ENCODE measurements around the gene THRB.
"Not testable (repeated sequence)": the region's sequence is repeated elsewhere in the genome, so short reads cannot be mapped to it uniquely, and the experiment has no call there.

Gene THRB

DNA sequence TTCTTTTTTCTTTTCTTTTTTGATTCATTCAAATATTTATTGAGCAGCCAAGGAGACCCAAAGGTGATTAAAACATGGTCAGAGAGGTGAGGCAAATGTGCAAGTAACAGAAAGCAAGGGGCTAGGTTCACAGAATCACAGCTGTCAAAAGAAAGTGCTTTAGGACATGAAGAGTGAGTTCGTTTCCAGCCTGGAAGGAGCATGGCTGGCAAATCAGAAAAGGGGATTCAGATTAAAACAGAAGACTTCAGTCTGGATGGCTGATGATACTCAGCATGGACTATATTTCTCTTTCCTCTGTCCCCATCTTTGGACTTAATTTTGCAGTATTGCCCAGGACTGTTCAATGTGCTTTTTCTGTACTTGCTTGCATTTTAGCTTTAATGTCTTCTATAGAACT is 398.4 kb downstream of the THRB start:
- TF ChIP-seq, protein P1, sequence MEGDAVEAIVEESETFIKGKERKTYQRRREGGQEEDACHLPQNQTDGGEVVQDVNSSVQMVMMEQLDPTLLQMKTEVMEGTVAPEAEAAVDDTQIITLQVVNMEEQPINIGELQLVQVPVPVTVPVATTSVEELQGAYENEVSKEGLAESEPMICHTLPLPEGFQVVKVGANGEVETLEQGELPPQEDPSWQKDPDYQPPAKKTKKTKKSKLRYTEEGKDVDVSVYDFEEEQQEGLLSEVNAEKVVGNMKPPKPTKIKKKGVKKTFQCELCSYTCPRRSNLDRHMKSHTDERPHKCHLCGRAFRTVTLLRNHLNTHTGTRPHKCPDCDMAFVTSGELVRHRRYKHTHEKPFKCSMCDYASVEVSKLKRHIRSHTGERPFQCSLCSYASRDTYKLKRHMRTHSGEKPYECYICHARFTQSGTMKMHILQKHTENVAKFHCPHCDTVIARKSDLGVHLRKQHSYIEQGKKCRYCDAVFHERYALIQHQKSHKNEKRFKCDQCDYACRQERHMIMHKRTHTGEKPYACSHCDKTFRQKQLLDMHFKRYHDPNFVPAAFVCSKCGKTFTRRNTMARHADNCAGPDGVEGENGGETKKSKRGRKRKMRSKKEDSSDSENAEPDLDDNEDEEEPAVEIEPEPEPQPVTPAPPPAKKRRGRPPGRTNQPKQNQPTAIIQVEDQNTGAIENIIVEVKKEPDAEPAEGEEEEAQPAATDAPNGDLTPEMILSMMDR (IDR thresholded peaks at IDR 0.05; ENCODE audit: borderline replicate concordance, control extremely low read depth, extremely low read depth, insufficient read depth, missing control alignments) = no peak
- no peak for DNase-seq (ENCODE audit: low spot score)
- in situ Hi-C loops (cut with MboI; ENCODE audit: low sequenced_read_pairs, unreplicated experiment) = no loop called here

DNA sequence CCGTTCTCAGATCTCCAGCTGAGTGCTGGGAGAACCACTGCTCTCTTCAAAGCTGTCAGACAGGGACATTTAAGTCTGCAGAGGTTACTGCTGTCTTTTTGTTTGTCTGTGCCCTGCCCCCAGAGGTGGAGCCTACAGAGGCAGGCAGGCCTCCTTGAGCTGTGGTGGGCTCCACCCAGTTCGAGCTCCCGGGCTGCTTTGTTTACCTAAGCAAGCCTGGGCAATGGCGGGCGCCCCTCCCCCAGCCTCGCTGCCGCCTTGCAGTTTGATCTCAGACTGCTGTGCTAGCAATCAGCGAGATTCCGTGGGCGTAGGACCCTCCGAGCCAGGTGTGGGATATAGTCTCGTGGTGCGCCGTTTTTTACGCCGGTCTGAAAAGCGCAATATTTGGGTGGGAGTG is 399.8 kb downstream of the THRB start:
- in situ Hi-C loops (cut with MboI; ENCODE audit: low sequenced_read_pairs, unreplicated experiment); DNase-seq (ENCODE audit: low spot score): not testable (repeated sequence)

GRCh38 chr3:24088782-24089181 is 405.9 kb downstream of the THRB start:
- TF ChIP-seq, protein P1 (IDR thresholded peaks at IDR 0.05; ENCODE audit: borderline replicate concordance, control extremely low read depth, extremely low read depth, insufficient read depth, missing control alignments) = no peak
- peak; percentile 21 for DNase-seq (ENCODE audit: low spot score)
- in situ Hi-C loops (cut with MboI; ENCODE audit: low sequenced_read_pairs, unreplicated experiment) = no loop called here

GRCh38 chr3:24087469-24087868 is 407.2 kb downstream of the THRB start:
- DNase-seq (ENCODE audit: low spot score) = no peak
- in situ Hi-C loops (cut with MboI; ENCODE audit: low sequenced_read_pairs, unreplicated experiment) = no loop called here

DNA sequence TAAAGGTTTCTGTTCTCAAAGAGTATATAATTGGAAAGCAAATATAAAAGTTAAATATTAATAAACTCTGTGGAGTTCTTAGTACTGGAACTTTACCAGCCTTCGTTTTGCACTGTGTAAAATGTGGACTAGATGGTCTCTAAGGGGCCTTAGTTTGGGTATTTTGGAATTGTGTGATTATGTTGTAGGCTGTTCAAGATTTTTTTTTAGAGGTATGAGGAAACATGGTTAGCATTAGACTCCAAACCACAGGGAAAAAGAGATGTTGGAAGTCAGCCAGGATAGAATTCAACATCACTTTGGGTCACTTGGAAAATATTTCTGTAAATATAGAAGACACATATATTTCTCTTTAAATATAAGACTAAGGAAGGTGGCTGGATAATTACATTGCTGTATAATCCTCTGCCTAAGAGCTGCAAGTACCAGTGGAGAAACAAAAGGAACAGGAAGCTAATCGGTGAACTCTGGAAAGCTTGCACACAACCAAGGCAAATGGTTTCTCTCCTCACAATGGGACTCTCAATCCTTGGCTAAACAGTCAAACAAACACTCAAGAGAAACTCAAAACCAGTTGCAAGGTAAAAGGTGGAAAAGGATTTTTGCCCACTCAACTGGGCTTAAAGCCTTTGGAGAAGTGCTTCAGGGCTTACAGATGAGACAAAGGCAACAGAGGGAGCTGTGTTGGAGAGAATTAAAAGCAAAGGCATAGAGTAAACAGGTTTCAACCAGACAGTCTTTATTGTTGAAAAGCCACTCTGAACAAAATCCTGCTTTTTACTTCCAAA is 407.8 kb downstream of the THRB start:
- in situ Hi-C loops (cut with MboI; ENCODE audit: low sequenced_read_pairs, unreplicated experiment) = no loop called here
- no peak for DNase-seq (ENCODE audit: low spot score)
- TF ChIP-seq, protein P1 (IDR thresholded peaks at IDR 0.05; ENCODE audit: borderline replicate concordance, control extremely low read depth, extremely low read depth, insufficient read depth, missing control alignments) = no peak

More at GRCh38 chr3:24087469-24087868, 407.2 kb downstream of the THRB start:
- TF ChIP-seq, protein P1 (IDR thresholded peaks at IDR 0.05; ENCODE audit: borderline replicate concordance, control extremely low read depth, extremely low read depth, insufficient read depth, missing control alignments) = no peak

DNA sequence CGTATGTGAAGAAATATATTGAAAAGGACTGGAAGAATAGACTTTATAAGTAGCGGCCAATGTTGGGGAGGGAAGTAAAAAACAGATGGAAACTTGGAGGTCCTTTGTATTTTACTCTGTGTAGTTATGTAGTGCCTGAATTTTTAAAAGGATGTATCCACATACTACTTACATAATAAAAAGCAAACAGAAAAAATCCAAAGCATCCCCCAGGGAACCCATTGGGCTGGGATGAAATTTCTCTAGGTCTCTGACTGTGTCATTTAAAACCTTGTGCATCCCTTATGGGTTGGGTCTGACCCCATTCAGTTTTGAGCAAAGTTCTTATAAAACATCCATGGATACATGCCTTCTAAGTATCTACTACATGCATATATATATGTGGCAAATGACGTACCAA is 408.4 kb downstream of the THRB start:
- TF ChIP-seq, protein P1 (IDR thresholded peaks at IDR 0.05; ENCODE audit: borderline replicate concordance, control extremely low read depth, extremely low read depth, insufficient read depth, missing control alignments) = no peak
- in situ Hi-C loops (cut with MboI; ENCODE audit: low sequenced_read_pairs, unreplicated experiment) = no loop called here
- DNase-seq (ENCODE audit: low spot score) = no peak

DNA sequence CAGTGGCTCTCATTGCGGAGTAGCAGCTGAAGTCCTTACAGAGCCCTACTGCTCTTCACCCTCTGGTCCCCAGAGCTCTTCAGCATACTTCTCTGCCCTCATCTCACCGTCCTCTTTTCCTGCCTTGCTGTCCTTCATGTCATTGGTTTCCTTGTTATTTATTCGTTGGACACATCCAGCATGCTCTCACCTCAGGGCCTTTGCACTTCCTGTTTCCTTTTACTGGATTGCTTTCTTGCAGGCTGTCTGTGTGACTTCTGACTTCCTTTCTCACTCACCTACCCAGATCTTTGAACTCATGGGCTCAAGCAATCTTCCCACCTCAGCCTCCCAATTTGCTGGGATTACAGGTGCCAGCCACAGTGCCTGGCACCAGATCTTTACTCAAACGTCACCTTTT is 422.5 kb downstream of the THRB start:
- no peak for DNase-seq (ENCODE audit: low spot score)
- in situ Hi-C loops (cut with MboI; ENCODE audit: low sequenced_read_pairs, unreplicated experiment) = no loop called here
- TF ChIP-seq, protein P1 (IDR thresholded peaks at IDR 0.05; ENCODE audit: borderline replicate concordance, control extremely low read depth, extremely low read depth, insufficient read depth, missing control alignments) = no peak

Data from GM13976 (cell line).